ENCODE measurements around the gene SIRT2.

DNA sequence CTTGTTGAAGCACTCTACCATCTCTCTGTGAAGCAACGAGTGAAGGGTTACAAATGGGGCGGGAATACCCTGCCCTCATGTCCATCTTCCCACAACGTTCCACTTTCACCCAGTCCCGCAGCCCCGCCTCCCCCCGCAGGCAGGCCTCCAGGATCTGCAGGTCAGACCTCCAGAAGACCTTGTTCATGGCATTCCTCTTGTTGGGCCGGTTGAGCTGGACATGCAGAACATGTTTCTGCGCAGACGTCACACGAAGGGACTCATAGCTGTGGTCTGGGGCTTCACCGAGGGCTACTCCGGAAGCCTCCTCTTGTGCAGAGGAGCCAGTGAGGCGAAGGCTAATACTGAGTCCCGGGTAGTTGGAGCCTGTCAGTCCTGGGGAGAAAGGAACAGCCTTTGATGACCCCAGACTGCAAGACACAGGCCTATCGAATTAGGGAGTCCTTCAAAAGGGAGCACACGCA lies 68.2 kb downstream of the SIRT2 start:
- no peak for TF ChIP-seq POLR2A (IDR thresholded peaks at IDR 0.05; ENCODE audit: extremely low read depth, insufficient read length)
- TF ChIP-seq, protein P1, sequence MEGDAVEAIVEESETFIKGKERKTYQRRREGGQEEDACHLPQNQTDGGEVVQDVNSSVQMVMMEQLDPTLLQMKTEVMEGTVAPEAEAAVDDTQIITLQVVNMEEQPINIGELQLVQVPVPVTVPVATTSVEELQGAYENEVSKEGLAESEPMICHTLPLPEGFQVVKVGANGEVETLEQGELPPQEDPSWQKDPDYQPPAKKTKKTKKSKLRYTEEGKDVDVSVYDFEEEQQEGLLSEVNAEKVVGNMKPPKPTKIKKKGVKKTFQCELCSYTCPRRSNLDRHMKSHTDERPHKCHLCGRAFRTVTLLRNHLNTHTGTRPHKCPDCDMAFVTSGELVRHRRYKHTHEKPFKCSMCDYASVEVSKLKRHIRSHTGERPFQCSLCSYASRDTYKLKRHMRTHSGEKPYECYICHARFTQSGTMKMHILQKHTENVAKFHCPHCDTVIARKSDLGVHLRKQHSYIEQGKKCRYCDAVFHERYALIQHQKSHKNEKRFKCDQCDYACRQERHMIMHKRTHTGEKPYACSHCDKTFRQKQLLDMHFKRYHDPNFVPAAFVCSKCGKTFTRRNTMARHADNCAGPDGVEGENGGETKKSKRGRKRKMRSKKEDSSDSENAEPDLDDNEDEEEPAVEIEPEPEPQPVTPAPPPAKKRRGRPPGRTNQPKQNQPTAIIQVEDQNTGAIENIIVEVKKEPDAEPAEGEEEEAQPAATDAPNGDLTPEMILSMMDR (IDR thresholded peaks at IDR 0.05; ENCODE audit: low read depth, low read length), result no peak

Measured in NB4 (cell line).